SK-N-MC (cell line): ENCODE measurements around the gene PPWD1.

Experiments used
- EZH2 ChIP-seq: fragments of 200-600 bp; sonication (generic); IDR thresholded peaks from one replicate; pipeline ENCODE4 v1.6.1; 2017; ENCODE audit warnings: antibody characterized with exemption
- FOXP2 ChIP-seq: optimal IDR thresholded peaks from 2 replicates; pipeline ENCODE3; 2011; ENCODE audit warnings: mild to moderate bottlenecking, moderate library complexity; ENCODE audit not compliant: insufficient read depth; ENCODE audit errors: extremely low read length, control extremely low read depth
- POLR2AphosphoS5 ChIP-seq: IDR thresholded peaks from 2 replicates; pipeline ENCODE4 v1.6.1; 2012; ENCODE audit warnings: mild to moderate bottlenecking, low read depth, low read length, borderline replicate concordance

GRCh38 chr5:65530904-65531303 lies 32.2 kb upstream of the PPWD1 start:
- TF ChIP-seq POLR2AphosphoS5 (no peak), EZH2 (no peak), FOXP2 (no peak)
